IPS-20b (cell line): Measurements from ENCODE around the gene BLZF1.
"Not testable (repeated sequence)": the region's sequence is repeated elsewhere in the genome, so short reads cannot be mapped to it uniquely, and the experiment has no call there.

Experiments
- H3K27ac ChIP-seq: one replicate; pipeline ENCODE4 v1.5.1; 2013; ENCODE audit warnings: low read length
- H3K27me3 ChIP-seq: 2 replicates; pipeline ENCODE4 v1.6.1; 2013; ENCODE audit warnings: mild to moderate bottlenecking, low read length, inconsistent platforms; ENCODE audit not compliant: insufficient read depth
- H3K36me3 ChIP-seq: 2 replicates; pipeline ENCODE4 v1.6.1; 2013; ENCODE audit warnings: low read depth, mild to moderate bottlenecking, inconsistent platforms, low read length, moderate library complexity; ENCODE audit not compliant: insufficient read depth
- H3K4me1 ChIP-seq: 2 replicates; pipeline ENCODE4 v1.6.1; 2013; ENCODE audit warnings: mild to moderate bottlenecking, control low read depth, inconsistent platforms, low read length, moderate library complexity; ENCODE audit not compliant: insufficient read depth
- H3K4me3 ChIP-seq: 2 replicates; pipeline ENCODE4 v1.5.1; 2013; ENCODE audit warnings: mild to moderate bottlenecking, low read length, inconsistent platforms
- H3K9ac ChIP-seq: 2 replicates; pipeline ENCODE4 v1.6.1; 2013; ENCODE audit warnings: low read depth, mild to moderate bottlenecking, inconsistent platforms, low read length, moderate library complexity
- H3K9me3 ChIP-seq: 2 replicates; pipeline ENCODE4 v1.6.1; 2013; ENCODE audit warnings: mild to moderate bottlenecking, low read depth, low read length, inconsistent platforms; ENCODE audit not compliant: insufficient read depth

BLZF1 gene

DNA sequence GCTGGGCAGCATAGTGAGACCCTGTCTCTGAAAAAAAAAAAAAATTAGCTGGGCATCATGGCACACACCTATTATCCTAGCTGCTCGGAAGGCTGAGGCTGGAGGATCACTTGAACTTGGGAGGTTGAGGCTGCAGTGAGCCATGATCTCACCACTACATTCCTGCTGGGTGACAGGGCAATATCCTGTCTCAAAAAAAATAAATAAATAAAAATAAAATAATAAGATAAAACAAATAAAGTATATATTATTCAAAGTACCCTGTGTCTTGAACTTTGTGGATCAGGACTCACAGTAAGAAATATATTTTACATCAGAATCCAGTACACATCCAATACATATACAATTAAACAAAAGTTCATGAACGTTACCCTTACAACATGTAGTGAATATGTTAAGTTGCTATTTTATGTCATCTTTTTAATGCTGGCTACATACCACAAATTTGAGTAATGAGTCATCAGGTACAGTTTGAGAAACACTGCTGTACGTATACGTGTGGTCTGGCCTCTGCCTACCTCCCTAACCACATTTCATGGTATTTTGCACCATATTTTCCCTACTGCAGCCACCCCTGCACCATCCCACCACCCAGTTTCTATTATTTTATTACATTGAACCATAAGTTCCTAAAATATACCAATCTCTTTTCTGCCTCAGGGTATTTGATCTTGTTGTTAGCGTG, 4.8 kb upstream of the BLZF1 start:
- Histone ChIP-seq H3K4me1 (no peaks in the 10 kb centered on the region), H3K27ac (no peak overlapping the region), H3K4me3 (no peak overlapping the region), H3K27me3 (no peaks in the 10 kb centered on the region), H3K36me3 (no peaks in the 10 kb centered on the region), H3K9ac (no peak overlapping the region), H3K9me3 (no peaks in the 10 kb centered on the region)

DNA sequence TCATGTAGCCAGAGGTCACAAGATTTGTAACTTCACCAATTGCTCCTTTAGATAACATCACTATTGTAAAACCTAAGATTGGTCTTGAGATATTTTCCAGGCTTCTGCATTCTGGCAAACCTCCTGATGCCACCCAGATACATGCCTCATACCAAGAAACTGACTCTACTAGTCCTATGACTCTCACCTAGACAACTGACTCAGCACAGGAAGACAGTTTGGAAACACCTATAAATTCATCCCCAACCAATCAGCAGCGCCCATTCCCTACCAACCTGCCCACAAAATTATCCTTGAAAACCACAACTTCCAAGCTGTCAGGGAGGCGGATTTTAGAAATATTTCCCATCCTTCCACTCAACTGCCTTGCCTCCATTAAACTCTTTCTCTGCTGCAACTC, 3.0 kb upstream of the BLZF1 start:
- Histone ChIP-seq H3K27me3 (no peaks in the 10 kb centered on the region), H3K4me1 (no peaks in the 10 kb centered on the region), H3K9me3 (no peaks in the 10 kb centered on the region), H3K4me3 (no peak overlapping the region), H3K36me3 (0 out of 2 replicates have a peak, but pooled peaks cover 3% of the 10 kb centered on the region), H3K9ac (no peak overlapping the region), H3K27ac (no peak overlapping the region)

DNA sequence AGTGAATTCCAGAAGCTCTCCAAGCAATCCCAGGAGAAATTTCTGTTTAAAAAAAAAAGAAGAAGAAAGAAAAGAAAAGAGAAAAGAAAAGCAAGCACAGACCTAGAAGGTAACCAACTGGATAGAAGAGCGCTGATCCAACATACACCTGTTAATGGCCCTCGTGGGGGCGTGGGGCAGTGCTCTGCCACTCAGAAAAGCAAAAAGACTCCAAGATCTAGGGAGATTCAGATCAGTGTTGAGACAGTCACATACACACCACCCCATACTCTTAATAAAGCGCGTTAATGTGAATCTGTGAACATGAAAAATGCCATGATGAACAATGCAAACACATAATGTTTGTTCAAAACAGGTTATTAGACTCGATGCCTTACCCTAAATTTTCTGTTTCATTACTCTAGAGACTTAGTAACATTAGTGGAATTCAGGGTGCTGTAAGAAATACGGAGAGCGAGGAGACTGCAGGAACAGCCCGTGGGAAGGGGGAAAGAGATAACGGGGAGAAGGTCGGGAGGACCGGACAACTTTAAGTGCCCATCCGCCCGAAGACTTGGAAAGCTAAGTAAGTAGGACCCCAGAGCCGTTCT, 804 bp upstream of the BLZF1 start:
- peak overlapping the region; percentile 97 for H3K4me3 ChIP-seq
- H3K27ac ChIP-seq: no peak overlapping the region
- peak overlapping the region; percentile 43; the same call in 1 of the 2 replicates for H3K9ac ChIP-seq
- no peaks in the 10 kb centered on the region for H3K27me3 ChIP-seq
- H3K36me3 ChIP-seq: peaks cover 24% of the 10 kb centered on the region; the same call in 1 of the 2 replicates
- no peaks in the 10 kb centered on the region for H3K9me3 ChIP-seq
- no peaks in the 10 kb centered on the region for H3K4me1 ChIP-seq

DNA sequence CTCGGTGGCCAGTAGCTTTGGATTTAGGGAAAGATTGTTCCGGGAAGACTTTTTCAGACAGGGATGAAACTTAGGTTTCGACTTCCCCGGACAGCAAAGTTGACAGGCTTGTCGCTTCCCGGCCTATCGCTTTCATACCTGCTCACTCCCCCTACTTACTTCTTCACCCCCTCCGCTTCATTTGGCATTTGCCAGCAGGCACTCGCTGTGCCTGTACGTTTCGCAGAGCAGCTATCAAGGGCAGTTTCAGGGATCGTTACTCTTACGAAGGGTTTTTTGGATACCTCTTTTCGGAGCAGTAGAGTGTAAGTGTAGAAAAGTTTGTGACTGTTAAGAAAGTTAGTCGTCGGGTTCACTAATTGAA, 393 bp downstream of the BLZF1 start:
- peaks cover 36% of the 10 kb centered on the region; the same call in 1 of the 2 replicates for H3K36me3 ChIP-seq
- peak overlapping the region; percentile 83; the same call in 1 of the 2 replicates for H3K9ac ChIP-seq
- peak overlapping the region; percentile 20 for H3K27ac ChIP-seq
- H3K9me3 ChIP-seq: no peaks in the 10 kb centered on the region
- no peaks in the 10 kb centered on the region for H3K27me3 ChIP-seq
- no peaks in the 10 kb centered on the region for H3K4me1 ChIP-seq
- peak overlapping the region; percentile 97 for H3K4me3 ChIP-seq

DNA sequence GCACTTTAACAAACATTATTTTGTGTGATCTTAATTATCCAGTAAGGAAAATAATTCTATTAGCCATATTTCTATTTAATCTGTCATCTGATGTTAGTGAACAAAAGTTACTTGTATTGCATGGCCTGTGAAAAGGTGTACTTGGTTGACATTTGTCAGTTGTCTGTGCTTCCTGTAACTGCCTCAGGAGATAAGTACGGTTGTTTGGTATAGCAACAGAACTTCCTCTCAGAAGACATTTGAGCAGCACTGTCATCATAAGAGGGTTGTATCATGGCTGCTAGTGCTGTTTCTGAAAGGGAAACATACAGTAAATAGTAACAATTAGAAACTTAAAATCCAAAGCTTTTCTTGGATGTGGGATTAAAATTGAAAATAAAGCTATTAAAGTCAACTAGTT, 3.4 kb downstream of the BLZF1 start:
- H3K27me3 ChIP-seq: no peaks in the 10 kb centered on the region
- H3K4me1 ChIP-seq: no peaks in the 10 kb centered on the region
- H3K36me3 ChIP-seq: peaks cover 39% of the 10 kb centered on the region; the same call in 1 of the 2 replicates
- H3K27ac ChIP-seq: no peak overlapping the region
- H3K9ac ChIP-seq: no peak overlapping the region
- no peaks in the 10 kb centered on the region for H3K9me3 ChIP-seq
- H3K4me3 ChIP-seq: no peak overlapping the region

DNA sequence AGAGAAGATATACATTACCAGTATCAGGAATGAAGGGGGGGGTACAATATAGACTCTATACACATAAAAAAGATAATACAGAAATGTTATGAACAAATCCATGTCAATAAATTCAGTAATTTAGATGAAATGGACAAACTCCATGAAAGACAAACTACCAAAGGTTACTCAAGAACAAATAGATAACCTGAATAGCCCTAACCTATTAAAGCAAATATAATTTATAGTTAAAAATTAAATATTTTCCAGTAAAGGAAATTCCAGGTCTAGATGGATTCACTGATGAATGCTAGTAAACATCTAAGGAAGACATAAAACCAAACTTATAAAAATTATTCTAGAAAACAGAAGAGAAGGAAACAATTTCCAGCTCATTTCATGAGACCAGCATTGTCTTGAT, 13.2 kb downstream of the BLZF1 start:
- Histone ChIP-seq H3K4me3 (no peak overlapping the region), H3K4me1 (0 out of 2 replicates have a peak, but pooled peaks cover 3% of the 10 kb centered on the region), H3K27me3 (no peaks in the 10 kb centered on the region), H3K9me3 (no peaks in the 10 kb centered on the region), H3K36me3 (peaks cover 70% of the 10 kb centered on the region), H3K9ac (no peak overlapping the region), H3K27ac (no peak overlapping the region)

DNA sequence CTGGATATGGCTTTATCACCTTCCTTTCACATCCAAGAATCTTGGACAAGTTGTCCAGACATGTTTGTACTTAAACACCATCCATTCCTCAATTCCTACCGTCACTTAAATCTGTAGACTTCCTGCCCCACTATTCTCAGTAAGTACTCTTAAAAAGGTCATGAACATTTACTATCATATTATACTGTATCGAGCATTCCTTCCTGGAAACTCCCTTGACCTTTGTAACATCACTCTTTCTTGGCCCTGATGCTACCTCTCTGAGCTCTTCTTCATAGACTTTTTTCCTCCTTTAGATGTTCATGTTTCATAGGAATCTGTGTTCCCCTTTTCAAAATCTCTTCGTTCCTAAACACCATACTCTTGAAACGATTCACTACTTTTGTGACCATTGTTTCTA, 15.5 kb downstream of the BLZF1 start:
- H3K4me1 ChIP-seq: 0 out of 2 replicates have a peak, but pooled peaks cover 3% of the 10 kb centered on the region
- no peaks in the 10 kb centered on the region for H3K27me3 ChIP-seq
- no peak overlapping the region for H3K27ac ChIP-seq
- H3K36me3 ChIP-seq: peaks cover 65% of the 10 kb centered on the region
- no peak overlapping the region for H3K9ac ChIP-seq
- H3K4me3 ChIP-seq: no peak overlapping the region
- H3K9me3 ChIP-seq: no peaks in the 10 kb centered on the region

DNA sequence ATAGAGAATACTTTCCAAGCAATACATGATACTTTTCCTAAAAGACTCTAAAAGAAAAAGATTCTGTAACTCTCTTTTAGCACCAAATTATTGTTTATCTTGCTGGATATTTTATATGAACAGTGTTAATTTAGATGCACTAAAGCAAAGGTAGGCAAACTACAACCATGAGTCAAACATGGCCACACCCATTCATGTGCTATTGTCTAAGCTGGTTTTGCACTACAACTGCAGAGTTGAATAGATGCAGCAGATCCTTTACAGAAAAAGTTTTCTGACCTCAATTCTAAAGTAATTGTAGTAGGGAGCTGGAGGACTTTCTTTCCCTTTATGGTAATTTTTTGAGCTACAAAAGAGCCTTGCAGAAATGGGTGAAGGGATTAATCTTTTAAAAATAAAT, 19.4 kb downstream of the BLZF1 start:
- peaks cover 4% of the 10 kb centered on the region; the same call in 1 of the 2 replicates for H3K4me1 ChIP-seq
- peaks cover 55% of the 10 kb centered on the region for H3K36me3 ChIP-seq
- H3K27ac ChIP-seq: no peak overlapping the region
- H3K4me3 ChIP-seq: no peak overlapping the region
- no peaks in the 10 kb centered on the region for H3K27me3 ChIP-seq
- no peak overlapping the region for H3K9ac ChIP-seq
- H3K9me3 ChIP-seq: no peaks in the 10 kb centered on the region

DNA sequence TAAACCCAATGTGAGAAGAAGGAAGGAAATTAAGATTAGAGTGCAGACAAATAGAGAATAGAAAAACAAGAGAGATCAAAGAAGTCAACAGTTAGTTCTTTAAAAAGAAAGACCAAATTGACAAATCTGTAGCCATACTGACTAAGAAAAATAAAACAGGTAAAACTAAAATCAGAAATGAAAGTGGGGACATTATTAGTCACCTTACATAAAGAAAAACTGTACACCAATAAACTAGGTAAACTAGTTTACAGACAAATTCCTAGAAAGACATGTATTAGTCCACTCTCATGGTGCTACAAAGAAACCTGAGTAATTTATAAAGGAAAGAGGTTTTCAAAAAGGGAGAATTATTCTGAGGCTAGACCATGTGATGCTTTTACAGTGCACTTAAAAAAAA, 22.3 kb downstream of the BLZF1 start:
- Histone ChIP-seq H3K4me3 (no peak overlapping the region), H3K27ac (no peak overlapping the region), H3K4me1 (peaks cover 5% of the 10 kb centered on the region; the same call in 1 of the 2 replicates), H3K9ac (no peak overlapping the region), H3K36me3 (peaks cover 45% of the 10 kb centered on the region), H3K9me3 (no peaks in the 10 kb centered on the region), H3K27me3 (no peaks in the 10 kb centered on the region)

DNA sequence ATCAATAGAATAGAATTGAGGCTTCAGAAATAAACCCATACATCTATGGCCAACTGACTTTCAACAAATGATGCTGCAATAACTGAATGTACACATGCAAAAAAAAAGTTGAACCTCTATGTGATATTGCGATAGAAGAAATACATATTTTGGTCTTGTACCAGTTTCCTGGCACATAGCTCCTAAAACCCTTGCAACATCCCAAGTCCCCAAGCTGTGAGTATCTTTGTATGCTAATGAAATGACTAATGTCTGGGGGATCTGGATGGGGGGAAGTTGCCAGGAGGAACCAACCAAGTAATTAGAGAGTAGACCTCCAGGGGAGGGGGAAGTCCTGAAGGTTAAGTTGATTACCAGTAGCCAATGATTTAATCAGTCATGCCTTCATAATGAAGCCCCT, 24.4 kb downstream of the BLZF1 start:
- Histone ChIP-seq H3K4me1 (peaks cover 5% of the 10 kb centered on the region; the same call in 1 of the 2 replicates), H3K9me3 (no peaks in the 10 kb centered on the region)

DNA sequence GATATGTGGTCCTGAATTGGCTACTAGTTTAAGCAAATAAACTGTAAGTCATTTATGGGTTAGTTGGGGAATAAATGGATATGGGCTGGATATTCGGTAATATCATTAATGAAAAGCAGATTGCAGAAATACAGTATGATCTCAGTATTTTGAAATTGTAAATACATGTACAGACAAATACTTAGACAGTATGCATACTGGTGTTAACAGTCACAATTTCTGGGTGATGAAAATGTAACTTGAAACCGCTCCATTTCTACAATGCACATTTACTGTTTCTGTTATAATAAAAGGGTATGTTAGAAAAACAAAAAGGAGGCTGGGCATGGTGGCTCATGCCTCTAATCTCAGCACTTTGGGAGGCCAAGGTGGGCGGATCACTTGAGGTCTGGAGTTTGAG, 28.0 kb downstream of the BLZF1 start:
- Histone ChIP-seq H3K27me3 (no peaks in the 10 kb centered on the region), H3K4me3 (no peak overlapping the region), H3K36me3 (peaks cover 7% of the 10 kb centered on the region; the same call in 1 of the 2 replicates), H3K9me3 (peaks cover 3% of the 10 kb centered on the region; the same call in 1 of the 2 replicates), H3K9ac (no peak overlapping the region), H3K27ac (no peak overlapping the region), H3K4me1 (peaks cover 5% of the 10 kb centered on the region; the same call in 1 of the 2 replicates)

More for the DNA sequence above, 24.4 kb downstream of the BLZF1 start:
- no peak overlapping the region for H3K9ac ChIP-seq
- no peaks in the 10 kb centered on the region for H3K27me3 ChIP-seq
- H3K36me3 ChIP-seq: peaks cover 30% of the 10 kb centered on the region; the same call in 1 of the 2 replicates
- no peak overlapping the region for H3K27ac ChIP-seq
- no peak overlapping the region for H3K4me3 ChIP-seq

DNA sequence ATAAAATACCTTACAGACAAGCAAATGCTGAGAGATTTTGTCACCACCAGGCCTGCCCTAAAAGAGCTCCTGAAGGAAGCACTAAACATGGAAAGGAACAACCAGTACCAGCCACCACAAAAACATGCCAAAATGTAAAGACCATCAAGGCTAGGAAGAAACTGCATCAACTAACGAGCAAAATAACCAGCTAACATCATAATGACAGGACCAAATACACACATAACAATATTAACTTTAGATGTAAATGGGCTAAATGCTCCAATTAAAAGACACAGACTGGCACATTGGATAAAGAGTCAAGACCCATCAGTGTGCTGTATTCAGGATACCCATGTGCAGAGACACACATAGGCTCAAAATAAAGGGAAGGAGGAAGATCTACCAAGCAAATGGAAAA, 34.6 kb downstream of the BLZF1 start:
- not testable (repeated sequence) for H3K27ac ChIP-seq, H3K36me3 ChIP-seq, H3K9ac ChIP-seq, H3K27me3 ChIP-seq, H3K4me1 ChIP-seq, H3K4me3 ChIP-seq
- peaks cover 11% of the 10 kb centered on the region; the same call in 1 of the 2 replicates for H3K9me3 ChIP-seq
